CD4-positive, alpha-beta T cell treated with Interleukin-1 beta for 1 hour (primary cell): ENCODE measurements around the gene FGF3.
"Not testable (repeated sequence)": the region's sequence is repeated elsewhere in the genome, so short reads cannot be mapped to it uniquely, and the experiment has no call there.

Source experiments
- DNase-seq, 2 donors: peaks; one replicate each; pipeline ENCODE4 v3.0.0-alpha.2; 2020 to 2022

The FGF3 gene

GRCh38 chr11:69801513-69802335 lies 17.5 kb downstream of the FGF3 start:
- DNase-seq = peak; percentile 4 to 5

GRCh38 chr11:69800278-69800677 lies 18.9 kb downstream of the FGF3 start:
- no peak for DNase-seq

GRCh38 chr11:69799582-69799981 lies 19.6 kb downstream of the FGF3 start:
- DNase-seq = no peak

GRCh38 chr11:69799097-69799496 lies 20.1 kb downstream of the FGF3 start:
- no peak for DNase-seq

GRCh38 chr11:69797737-69798528 lies 21.3 kb downstream of the FGF3 start:
- DNase-seq = no peak

GRCh38 chr11:69797156-69797555 lies 22.1 kb downstream of the FGF3 start:
- no peak for DNase-seq

- DNase-seq = no peak
Observed at GRCh38 chr11:69796063-69796462, 23.2 kb downstream of the FGF3 start.

GRCh38 chr11:69791276-69792180 lies 27.7 kb downstream of the FGF3 start:
- DNase-seq = no peak

- no peak for DNase-seq
Observed at GRCh38 chr11:69788956-69789355, 30.3 kb downstream of the FGF3 start.

- no peak for DNase-seq
Observed at GRCh38 chr11:69787906-69788305, 31.3 kb downstream of the FGF3 start.

- DNase-seq = no peak
Observed at GRCh38 chr11:69787457-69787856, 31.8 kb downstream of the FGF3 start.

- DNase-seq = no peak
Observed at GRCh38 chr11:69781241-69781640, 38.0 kb downstream of the FGF3 start.

- no peak for DNase-seq
Observed at GRCh38 chr11:69778373-69778772, 40.8 kb downstream of the FGF3 start.

- DNase-seq = no peak
Observed at GRCh38 chr11:69775163-69775755, 44.0 kb downstream of the FGF3 start, which contains the start of gene FGF4. Gene FGF4 (minus strand): TSS chr11:69775341. CDS start chr11:69775084, 257 bp downstream.

- no peak for DNase-seq
Observed at GRCh38 chr11:69774354-69775162, 44.7 kb downstream of the FGF3 start.

GRCh38 chr11:69773626-69774353 lies 45.4 kb downstream of the FGF3 start:
- DNase-seq = no peak

GRCh38 chr11:69771466-69771865 lies 47.8 kb downstream of the FGF3 start:
- no peak for DNase-seq

- no peak for DNase-seq
Observed at GRCh38 chr11:69770540-69770939, 48.7 kb downstream of the FGF3 start.

GRCh38 chr11:69765498-69765995 lies 53.7 kb downstream of the FGF3 start:
- DNase-seq = no peak

- DNase-seq = not testable (repeated sequence)
Observed at GRCh38 chr11:69764918-69765317, 54.3 kb downstream of the FGF3 start.

- DNase-seq = no peak
Observed at GRCh38 chr11:69760319-69760718, 58.9 kb downstream of the FGF3 start.
